ENCODE results near the gene SDK1.

The SDK1 gene

DNA sequence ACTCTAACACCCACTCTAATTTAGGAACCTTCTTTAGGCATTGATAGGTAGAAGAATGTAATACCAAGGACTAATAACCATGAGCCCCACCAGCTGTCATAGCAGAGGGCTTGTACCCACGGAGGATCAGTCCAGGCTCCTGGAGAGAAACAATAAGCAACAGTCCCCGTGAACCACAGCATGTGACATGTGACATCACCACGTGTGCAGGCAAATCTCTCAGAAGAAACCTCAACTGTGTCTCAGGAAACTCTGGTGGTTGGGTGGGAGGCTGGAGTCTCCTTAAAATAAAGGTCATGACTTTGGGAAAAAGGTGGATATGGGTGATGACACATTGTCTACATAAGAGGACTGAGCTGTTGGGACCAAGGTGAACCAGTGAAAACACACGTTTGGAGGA is 727.2 kb downstream of the SDK1 start:
- H3K27ac ChIP-seq (ENCODE audit: low read depth, low read length) = no peak overlapping the region
- TF ChIP-seq EZH2phosphoT487 (IDR thresholded peaks at IDR 0.05; ENCODE audit: borderline replicate concordance, low read length) = no peak
- TF ChIP-seq, protein P1, sequence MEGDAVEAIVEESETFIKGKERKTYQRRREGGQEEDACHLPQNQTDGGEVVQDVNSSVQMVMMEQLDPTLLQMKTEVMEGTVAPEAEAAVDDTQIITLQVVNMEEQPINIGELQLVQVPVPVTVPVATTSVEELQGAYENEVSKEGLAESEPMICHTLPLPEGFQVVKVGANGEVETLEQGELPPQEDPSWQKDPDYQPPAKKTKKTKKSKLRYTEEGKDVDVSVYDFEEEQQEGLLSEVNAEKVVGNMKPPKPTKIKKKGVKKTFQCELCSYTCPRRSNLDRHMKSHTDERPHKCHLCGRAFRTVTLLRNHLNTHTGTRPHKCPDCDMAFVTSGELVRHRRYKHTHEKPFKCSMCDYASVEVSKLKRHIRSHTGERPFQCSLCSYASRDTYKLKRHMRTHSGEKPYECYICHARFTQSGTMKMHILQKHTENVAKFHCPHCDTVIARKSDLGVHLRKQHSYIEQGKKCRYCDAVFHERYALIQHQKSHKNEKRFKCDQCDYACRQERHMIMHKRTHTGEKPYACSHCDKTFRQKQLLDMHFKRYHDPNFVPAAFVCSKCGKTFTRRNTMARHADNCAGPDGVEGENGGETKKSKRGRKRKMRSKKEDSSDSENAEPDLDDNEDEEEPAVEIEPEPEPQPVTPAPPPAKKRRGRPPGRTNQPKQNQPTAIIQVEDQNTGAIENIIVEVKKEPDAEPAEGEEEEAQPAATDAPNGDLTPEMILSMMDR (IDR thresholded peaks at IDR 0.05; ENCODE audit: low read depth, low read length, poor library complexity, severe bottlenecking) = no peak
- no peaks in the 10 kb centered on the region for H4K20me1 ChIP-seq (ENCODE audit: control insufficient read depth, insufficient read depth, low read depth, low read length)

DNA sequence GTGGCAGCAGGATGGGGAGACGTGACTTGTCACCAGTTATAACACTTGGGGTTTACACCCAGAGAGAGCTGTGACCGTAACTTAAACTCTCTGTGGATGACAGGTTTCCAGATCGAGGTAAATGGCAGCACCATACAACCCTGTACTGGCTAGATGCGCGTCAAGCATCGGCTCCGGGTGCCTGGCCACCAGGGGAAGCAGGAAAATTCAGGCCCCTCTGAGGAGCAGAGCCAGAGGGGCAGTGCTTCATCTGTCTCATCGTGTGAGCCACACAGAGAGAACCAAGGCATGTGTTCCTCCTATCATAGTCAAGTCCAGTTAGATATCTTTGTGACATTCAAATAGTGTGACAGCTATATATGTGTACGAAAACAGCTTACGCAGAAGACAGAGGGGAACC is 728.9 kb downstream of the SDK1 start:
- no peaks in the 10 kb centered on the region for H3K9me2 ChIP-seq (replicated peaks; ENCODE audit: control insufficient read depth, low read length)
- H3K36me3 ChIP-seq (ENCODE audit: control insufficient read depth, low read length) = no peaks in the 10 kb centered on the region
- no peak for TF ChIP-seq EZH2phosphoT487 (IDR thresholded peaks at IDR 0.05; ENCODE audit: borderline replicate concordance, low read length)
- TF ChIP-seq, protein P1 (IDR thresholded peaks at IDR 0.05; ENCODE audit: low read depth, low read length, poor library complexity, severe bottlenecking) = no peak
- H4K20me1 ChIP-seq (ENCODE audit: control insufficient read depth, insufficient read depth, low read depth, low read length) = no peaks in the 10 kb centered on the region
- no peak overlapping the region for H3K4me2 ChIP-seq (ENCODE audit: low read length)
- no peaks in the 10 kb centered on the region for H3F3A ChIP-seq (ENCODE audit: control insufficient read depth, insufficient read depth)
- H3K4me1 ChIP-seq (ENCODE audit: control insufficient read depth, low read length) = no peaks in the 10 kb centered on the region
- no peak overlapping the region for H3K4me3 ChIP-seq (ENCODE audit: low read length)
- H3K79me2 ChIP-seq (ENCODE audit: control insufficient read depth, low read length) = no peaks in the 10 kb centered on the region
- peaks cover 4% of the 10 kb centered on the region; the same call in 1 of the 2 replicates for H3K9me3 ChIP-seq (ENCODE audit: control insufficient read depth, insufficient read depth, low read length)
- H3K27me3 ChIP-seq (ENCODE audit: control insufficient read depth, low read length) = no peaks in the 10 kb centered on the region
- H3K27ac ChIP-seq (ENCODE audit: low read depth, low read length) = no peak overlapping the region

More for the DNA sequence above, 727.2 kb downstream of the SDK1 start:
- Histone ChIP-seq H3K4me1 (ENCODE audit: control insufficient read depth, low read length) (no peaks in the 10 kb centered on the region), H3K9me3 (ENCODE audit: control insufficient read depth, insufficient read depth, low read length) (peaks cover 4% of the 10 kb centered on the region; the same call in 1 of the 2 replicates), H3K27me3 (ENCODE audit: control insufficient read depth, low read length) (no peaks in the 10 kb centered on the region), H3K36me3 (ENCODE audit: control insufficient read depth, low read length) (no peaks in the 10 kb centered on the region), H3K9me2 (replicated peaks; ENCODE audit: control insufficient read depth, low read length) (no peaks in the 10 kb centered on the region), H3K79me2 (ENCODE audit: control insufficient read depth, low read length) (no peaks in the 10 kb centered on the region), H3F3A (ENCODE audit: control insufficient read depth, insufficient read depth) (no peaks in the 10 kb centered on the region), H3K4me3 (ENCODE audit: low read length) (no peak overlapping the region), H3K4me2 (ENCODE audit: low read length) (no peak overlapping the region)

DNA sequence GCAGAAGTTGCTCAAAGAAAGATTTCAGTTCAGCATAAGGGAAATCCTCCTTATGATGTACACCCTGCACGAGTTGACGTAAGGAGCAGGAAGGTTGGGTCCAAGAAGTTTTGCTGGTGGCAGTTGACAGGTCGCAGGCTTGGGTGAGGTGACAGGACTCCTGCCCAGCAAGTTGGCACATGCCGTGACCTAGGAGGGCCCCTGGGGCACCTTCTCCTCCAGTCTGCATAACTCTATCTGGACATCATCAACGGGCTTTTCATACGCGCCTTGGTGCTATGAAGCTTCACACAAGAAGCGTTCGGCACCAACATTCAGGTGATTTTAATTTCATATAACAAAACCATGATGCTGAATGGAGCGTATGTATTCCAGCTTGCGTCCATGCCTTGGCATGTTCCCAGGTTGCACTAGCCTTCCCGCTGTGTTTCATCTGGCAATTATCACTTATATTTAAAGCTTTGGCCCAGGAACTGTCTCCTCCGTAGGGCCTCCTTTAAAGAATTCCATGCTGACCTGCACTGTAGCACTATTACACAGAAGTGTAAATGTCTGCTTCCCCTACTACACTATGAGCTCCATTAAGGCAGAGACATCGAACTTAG is 729.4 kb downstream of the SDK1 start:
- Histone ChIP-seq H4K20me1 (ENCODE audit: control insufficient read depth, insufficient read depth, low read depth, low read length) (no peaks in the 10 kb centered on the region), H3K9me2 (replicated peaks; ENCODE audit: control insufficient read depth, low read length) (no peaks in the 10 kb centered on the region), H3K36me3 (ENCODE audit: control insufficient read depth, low read length) (no peaks in the 10 kb centered on the region), H3K27me3 (ENCODE audit: control insufficient read depth, low read length) (no peaks in the 10 kb centered on the region), H3K4me3 (ENCODE audit: low read length) (no peak overlapping the region), H3K4me1 (ENCODE audit: control insufficient read depth, low read length) (no peaks in the 10 kb centered on the region), H3K4me2 (ENCODE audit: low read length) (no peak overlapping the region), H3K79me2 (ENCODE audit: control insufficient read depth, low read length) (no peaks in the 10 kb centered on the region), H3K9me3 (ENCODE audit: control insufficient read depth, insufficient read depth, low read length) (peaks cover 4% of the 10 kb centered on the region; the same call in 1 of the 2 replicates), H3K27ac (ENCODE audit: low read depth, low read length) (no peak overlapping the region), H3F3A (ENCODE audit: control insufficient read depth, insufficient read depth) (no peaks in the 10 kb centered on the region)
- no peak for TF ChIP-seq EZH2phosphoT487 (IDR thresholded peaks at IDR 0.05; ENCODE audit: borderline replicate concordance, low read length)
- TF ChIP-seq, protein P1 (IDR thresholded peaks at IDR 0.05; ENCODE audit: low read depth, low read length, poor library complexity, severe bottlenecking) = no peak

All from DOHH2 (cell line).